ENCODE measurements around the gene SLC5A10.

Gene SLC5A10

GRCh38 chr17:18947866-18948265, 4.1 kb upstream of the SLC5A10 start:
- Histone ChIP-seq H3K4me3 (ENCODE audit: low read depth in 1 of 2, low read length in 2 of 2) (no peak overlapping the region), H3K79me2 (ENCODE audit: insufficient read depth, low read length) (no peaks in the 10 kb centered on the region), H3K9ac (ENCODE audit: low read depth, low read length) (no peak overlapping the region), H3K27me3 (ENCODE audit: insufficient read depth, low read length, poor library complexity) (peaks cover 20% of the 10 kb centered on the region), H3K4me1 (ENCODE audit: insufficient read depth, low read length) (no peaks in the 10 kb centered on the region), H3K4me2 (ENCODE audit: insufficient read depth, low read length) (no peak overlapping the region), H4K20me1 (ENCODE audit: insufficient read depth, low read length) (0 out of 2 replicates have a peak, but pooled peaks cover 2% of the 10 kb centered on the region), H3K27ac (ENCODE audit: low read length) (no peak overlapping the region), H3K9me3 (ENCODE audit: insufficient read depth, low read length, severe bottlenecking) (no peaks in the 10 kb centered on the region), H2AFZ (ENCODE audit: low read depth, low read length) (no peak overlapping the region), H3K36me3 (ENCODE audit: insufficient read depth, low read length) (no peaks in the 10 kb centered on the region)
- no peak for TF ChIP-seq CTCF (IDR thresholded peaks at IDR 0.05; ENCODE audit: borderline replicate concordance, extremely low read depth, low read length, poor library complexity, severe bottlenecking)
- TF ChIP-seq EZH2 (IDR thresholded peaks at IDR 0.05; ENCODE audit: borderline replicate concordance, low read depth, low read length, severe bottlenecking): no peak
- no peak for DNase-seq
- no peak for ATAC-seq (ENCODE audit: insufficient read depth, low read depth)

GRCh38 chr17:18948476-18949006, 3.4 kb upstream of the SLC5A10 start:
- no peak for ATAC-seq (ENCODE audit: insufficient read depth, low read depth)
- TF ChIP-seq EZH2 (IDR thresholded peaks at IDR 0.05; ENCODE audit: borderline replicate concordance, low read depth, low read length, severe bottlenecking): no peak
- Histone ChIP-seq H3K9me3 (ENCODE audit: insufficient read depth, low read length, severe bottlenecking) (no peaks in the 10 kb centered on the region), H3K36me3 (ENCODE audit: insufficient read depth, low read length) (no peaks in the 10 kb centered on the region), H2AFZ (ENCODE audit: low read depth, low read length) (no peak overlapping the region), H3K4me1 (ENCODE audit: insufficient read depth, low read length) (no peaks in the 10 kb centered on the region), H3K4me2 (ENCODE audit: insufficient read depth, low read length) (no peak overlapping the region), H3K4me3 (ENCODE audit: low read depth in 1 of 2, low read length in 2 of 2) (no peak overlapping the region), H3K27ac (ENCODE audit: low read length) (no peak overlapping the region), H3K9ac (ENCODE audit: low read depth, low read length) (no peak overlapping the region), H3K79me2 (ENCODE audit: insufficient read depth, low read length) (no peaks in the 10 kb centered on the region), H3K27me3 (ENCODE audit: insufficient read depth, low read length, poor library complexity) (peaks cover 20% of the 10 kb centered on the region), H4K20me1 (ENCODE audit: insufficient read depth, low read length) (0 out of 2 replicates have a peak, but pooled peaks cover 2% of the 10 kb centered on the region)
- DNase-seq: no peak

- ATAC-seq (ENCODE audit: insufficient read depth, low read depth) (no peak), DNase-seq (no peak)
- Histone ChIP-seq H3K4me2 (ENCODE audit: insufficient read depth, low read length) (no peak overlapping the region), H3K4me1 (ENCODE audit: insufficient read depth, low read length) (no peaks in the 10 kb centered on the region), H3K4me3 (ENCODE audit: low read depth in 1 of 2, low read length in 2 of 2) (no peak overlapping the region), H3K27ac (ENCODE audit: low read length) (no peak overlapping the region), H2AFZ (ENCODE audit: low read depth, low read length) (no peak overlapping the region), H3K9me3 (ENCODE audit: insufficient read depth, low read length, severe bottlenecking) (no peaks in the 10 kb centered on the region), H3K36me3 (ENCODE audit: insufficient read depth, low read length) (no peaks in the 10 kb centered on the region), H3K79me2 (ENCODE audit: insufficient read depth, low read length) (no peaks in the 10 kb centered on the region), H3K9ac (ENCODE audit: low read depth, low read length) (no peak overlapping the region), H4K20me1 (ENCODE audit: insufficient read depth, low read length) (0 out of 2 replicates have a peak, but pooled peaks cover 2% of the 10 kb centered on the region), H3K27me3 (ENCODE audit: insufficient read depth, low read length, poor library complexity) (peaks cover 16% of the 10 kb centered on the region)
- TF ChIP-seq EZH2 (IDR thresholded peaks at IDR 0.05; ENCODE audit: borderline replicate concordance, low read depth, low read length, severe bottlenecking) (no peak), CTCF (IDR thresholded peaks at IDR 0.05; ENCODE audit: borderline replicate concordance, extremely low read depth, low read length, poor library complexity, severe bottlenecking) (no peak)
Observed at GRCh38 chr17:18949566-18949965, 2.4 kb upstream of the SLC5A10 start.

- Histone ChIP-seq H4K20me1 (ENCODE audit: insufficient read depth, low read length) (0 out of 2 replicates have a peak, but pooled peaks cover 2% of the 10 kb centered on the region), H3K79me2 (ENCODE audit: insufficient read depth, low read length) (no peaks in the 10 kb centered on the region), H3K27ac (ENCODE audit: low read length) (no peak overlapping the region), H3K9ac (ENCODE audit: low read depth, low read length) (no peak overlapping the region), H3K36me3 (ENCODE audit: insufficient read depth, low read length) (no peaks in the 10 kb centered on the region), H3K27me3 (ENCODE audit: insufficient read depth, low read length, poor library complexity) (peaks cover 9% of the 10 kb centered on the region), H3K4me3 (ENCODE audit: low read depth in 1 of 2, low read length in 2 of 2) (no peak overlapping the region), H3K4me2 (ENCODE audit: insufficient read depth, low read length) (no peak overlapping the region), H3K9me3 (ENCODE audit: insufficient read depth, low read length, severe bottlenecking) (no peaks in the 10 kb centered on the region), H3K4me1 (ENCODE audit: insufficient read depth, low read length) (peaks cover 3% of the 10 kb centered on the region), H2AFZ (ENCODE audit: low read depth, low read length) (no peak overlapping the region)
- TF ChIP-seq CTCF (IDR thresholded peaks at IDR 0.05; ENCODE audit: borderline replicate concordance, extremely low read depth, low read length, poor library complexity, severe bottlenecking) (no peak), EZH2 (IDR thresholded peaks at IDR 0.05; ENCODE audit: borderline replicate concordance, low read depth, low read length, severe bottlenecking) (no peak)
- ATAC-seq (ENCODE audit: insufficient read depth, low read depth) (no peak), DNase-seq (no peak)
Observed at GRCh38 chr17:18950346-18950745, 1.6 kb upstream of the SLC5A10 start.

Data from DND-41 (cell line).